K562 (cell line): Measurements from ENCODE around the gene NEURL2. TPM values are rescaled to one million over a fixed set of nuclear protein-coding genes. Genes with fewer than 3 reads are reported as not detected.
A peak's percentile ranks its signal among the peaks of the same experiment; 100 is the strongest.

Experiments
- CBX1 ChIP-seq: sonication (generic); IDR thresholded peaks from 2 replicates; pipeline ENCODE4 v1.6.1; 2016; ENCODE audit warnings: antibody characterized with exemption, low read depth, mild to moderate bottlenecking
- MAFG ChIP-seq: fragments of 450-650 bp; conservative IDR thresholded peaks from 2 replicates; pipeline ENCODE4 v1.6.1; 2016; ENCODE audit warnings: missing genetic modification characterization, missing compliant biosample characterization
- RBM39 ChIP-seq: fragments of 200-400 bp; formaldehyde crosslinking; optimal IDR thresholded peaks from 2 replicates; pipeline ENCODE3; 2018; ENCODE audit warnings: low read depth, low read length
- ZNF232 ChIP-seq: sonication (generic); formaldehyde crosslinking; IDR thresholded peaks from 2 replicates; pipeline ENCODE4 v1.8.0; 2022; ENCODE audit warnings: mild to moderate bottlenecking, missing genetic modification reagents
- ZNF507 ChIP-seq: conservative IDR thresholded peaks from 2 replicates; pipeline ENCODE4 v1.6.1; 2017; ENCODE audit warnings: missing genetic modification characterization, missing compliant biosample characterization
- ZNF609 ChIP-seq: sonication (generic); formaldehyde crosslinking; IDR thresholded peaks from 2 replicates; pipeline ENCODE4 v1.8.1; 2023; ENCODE audit warnings: missing genetic modification reagents, mild to moderate bottlenecking, borderline replicate concordance
- ZNF778 ChIP-seq: fragments of 450-650 bp; formaldehyde crosslinking; IDR thresholded peaks from 2 replicates; pipeline ENCODE4 v1.4.0; 2020; ENCODE audit warnings: mild to moderate bottlenecking, moderate library complexity
- polyA plus RNA-seq, 8 experiments: library from polyadenylated mRNA; depleted of rRNA in 4 of 8; stranded (reverse) in 5 of 8; unstranded in 3 of 8; fragments of >200 nt; fragmentation: Nextera tagmentation in 2 of 8; fragmentation: Illumina TruSeq in 1 of 8; extraction: Ambion mirVana in 2 of 8; extraction: Trizol in 1 of 8; gene quantifications; 2 replicates each; pipeline versions ENCODE4 v1.2.1 to v1.2.3, GENCODE V29; 2011 to 2014; ENCODE audit warnings: inconsistent platforms in 1 of 8, missing spikeins in 1 of 8
- total RNA-seq, 7 experiments: library from RNA; depleted of rRNA in 6 of 7; stranded (reverse); fragments of >200 nt in 6 of 7; fragmentation: Illumina TruSeq in 2 of 7; extraction: Trizol in 2 of 7; gene quantifications; 2 replicates each; pipeline versions ENCODE4 v1.2.1 to v1.2.3, GENCODE V29; 2011 to 2021; ENCODE audit warnings: low replicate concordance in 1 of 7
- TF ChIP-seq, protein P1 (sequence below): fragments of 450-650 bp; formaldehyde crosslinking; IDR thresholded peaks from 2 replicates; pipeline ENCODE4 v1.4.0; 2020; ENCODE audit warnings: mild to moderate bottlenecking, moderate library complexity
- TF ChIP-seq, protein P2 (sequence below), 2 experiments: fragments of 450-650 bp in 1 of 2; sonication (generic) in 1 of 2; formaldehyde crosslinking in 1 of 2; IDR thresholded peaks; 2 replicates each; pipeline versions ENCODE4 v1.7.1 to v1.9.0; 2016 to 2022; ENCODE audit warnings: inconsistent platforms in 1 of 2, mild to moderate bottlenecking in 1 of 2, missing genetic modification reagents in 1 of 2
- TF ChIP-seq, protein P3 (sequence below): fragments of 250-450 bp; sonication (Bioruptor Pico); IDR thresholded peaks from 2 replicates; pipeline ENCODE4 v1.8.0; 2021; ENCODE audit warnings: moderate library complexity, mild to moderate bottlenecking, inconsistent platforms

Gene NEURL2
- total and polyA plus RNA-seq, 9 of the 15 experiments (the other 6 are each of a cell fraction or from before 2014, with no cell fraction given): 0.22 to 1.9 (median 0.50) TPM; not detected in 1

- no peak for TF ChIP-seq MAFG (tag)
- TF ChIP-seq ZNF507 (tag): no peak
- no peak for TF ChIP-seq RBM39
- TF ChIP-seq, protein P1, sequence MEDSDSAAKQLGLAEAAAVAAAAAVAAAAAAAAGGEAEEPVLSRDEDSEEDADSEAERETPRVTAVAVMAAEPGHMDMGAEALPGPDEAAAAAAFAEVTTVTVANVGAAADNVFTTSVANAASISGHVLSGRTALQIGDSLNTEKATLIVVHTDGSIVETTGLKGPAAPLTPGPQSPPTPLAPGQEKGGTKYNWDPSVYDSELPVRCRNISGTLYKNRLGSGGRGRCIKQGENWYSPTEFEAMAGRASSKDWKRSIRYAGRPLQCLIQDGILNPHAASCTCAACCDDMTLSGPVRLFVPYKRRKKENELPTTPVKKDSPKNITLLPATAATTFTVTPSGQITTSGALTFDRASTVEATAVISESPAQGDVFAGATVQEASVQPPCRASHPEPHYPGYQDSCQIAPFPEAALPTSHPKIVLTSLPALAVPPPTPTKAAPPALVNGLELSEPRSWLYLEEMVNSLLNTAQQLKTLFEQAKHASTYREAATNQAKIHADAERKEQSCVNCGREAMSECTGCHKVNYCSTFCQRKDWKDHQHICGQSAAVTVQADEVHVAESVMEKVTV (CRISPR knock-in tag): no peak
- TF ChIP-seq, protein P2, sequence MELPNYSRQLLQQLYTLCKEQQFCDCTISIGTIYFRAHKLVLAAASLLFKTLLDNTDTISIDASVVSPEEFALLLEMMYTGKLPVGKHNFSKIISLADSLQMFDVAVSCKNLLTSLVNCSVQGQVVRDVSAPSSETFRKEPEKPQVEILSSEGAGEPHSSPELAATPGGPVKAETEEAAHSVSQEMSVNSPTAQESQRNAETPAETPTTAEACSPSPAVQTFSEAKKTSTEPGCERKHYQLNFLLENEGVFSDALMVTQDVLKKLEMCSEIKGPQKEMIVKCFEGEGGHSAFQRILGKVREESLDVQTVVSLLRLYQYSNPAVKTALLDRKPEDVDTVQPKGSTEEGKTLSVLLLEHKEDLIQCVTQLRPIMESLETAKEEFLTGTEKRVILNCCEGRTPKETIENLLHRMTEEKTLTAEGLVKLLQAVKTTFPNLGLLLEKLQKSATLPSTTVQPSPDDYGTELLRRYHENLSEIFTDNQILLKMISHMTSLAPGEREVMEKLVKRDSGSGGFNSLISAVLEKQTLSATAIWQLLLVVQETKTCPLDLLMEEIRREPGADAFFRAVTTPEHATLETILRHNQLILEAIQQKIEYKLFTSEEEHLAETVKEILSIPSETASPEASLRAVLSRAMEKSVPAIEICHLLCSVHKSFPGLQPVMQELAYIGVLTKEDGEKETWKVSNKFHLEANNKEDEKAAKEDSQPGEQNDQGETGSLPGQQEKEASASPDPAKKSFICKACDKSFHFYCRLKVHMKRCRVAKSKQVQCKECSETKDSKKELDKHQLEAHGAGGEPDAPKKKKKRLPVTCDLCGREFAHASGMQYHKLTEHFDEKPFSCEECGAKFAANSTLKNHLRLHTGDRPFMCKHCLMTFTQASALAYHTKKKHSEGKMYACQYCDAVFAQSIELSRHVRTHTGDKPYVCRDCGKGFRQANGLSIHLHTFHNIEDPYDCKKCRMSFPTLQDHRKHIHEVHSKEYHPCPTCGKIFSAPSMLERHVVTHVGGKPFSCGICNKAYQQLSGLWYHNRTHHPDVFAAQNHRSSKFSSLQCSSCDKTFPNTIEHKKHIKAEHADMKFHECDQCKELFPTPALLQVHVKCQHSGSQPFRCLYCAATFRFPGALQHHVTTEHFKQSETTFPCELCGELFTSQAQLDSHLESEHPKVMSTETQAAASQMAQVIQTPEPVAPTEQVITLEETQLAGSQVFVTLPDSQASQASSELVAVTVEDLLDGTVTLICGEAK (IDR thresholded peaks at IDR 0.05): no peak
- TF ChIP-seq, protein P2 (CRISPR knock-in tag; IDR thresholded peaks at IDR 0.05): no peak
- TF ChIP-seq, protein P3, sequence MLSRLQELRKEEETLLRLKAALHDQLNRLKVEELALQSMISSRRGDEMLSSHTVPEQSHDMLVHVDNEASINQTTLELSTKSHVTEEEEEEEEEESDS (CRISPR knock-in tag): no peak
- peak; percentile 82; the same call in 1 of the 2 replicates for TF ChIP-seq CBX1
- no peak for TF ChIP-seq ZNF609 (CRISPR knock-in tag)
- TF ChIP-seq ZNF778 (CRISPR knock-in tag): no peak
- no peak for TF ChIP-seq ZNF232 (CRISPR knock-in tag)
Measured at GRCh38 chr20:45918779-45919537, 27.9 kb upstream of the NEURL2 start (continued).
